GM19099 (cell line): ENCODE data around the gene ZNF292.

Source experiments
- POLR2A ChIP-seq: IDR thresholded peaks from 3 replicates; pipeline ENCODE4 v1.6.1; 2011; ENCODE audit warnings: low read depth; ENCODE audit not compliant: insufficient read length; ENCODE audit errors: extremely low read depth

The ZNF292 gene

DNA sequence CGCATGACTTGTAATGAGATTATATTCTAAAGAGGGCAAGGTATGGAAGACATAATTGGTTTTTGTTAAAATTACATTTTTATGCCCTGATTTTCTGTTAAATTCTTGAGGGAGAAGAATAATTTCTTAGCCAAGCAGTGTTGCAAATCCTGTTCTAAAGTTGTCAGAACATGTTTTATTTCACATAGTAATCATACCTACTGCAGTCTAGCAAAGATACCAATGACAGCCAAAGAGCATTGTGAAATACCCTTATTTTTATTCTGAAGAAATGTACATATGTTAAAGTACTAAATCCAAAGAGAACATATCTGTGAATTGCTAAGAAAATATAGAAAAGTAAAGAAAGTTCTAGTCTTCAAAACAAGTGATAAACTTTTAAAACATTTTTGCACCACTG lies 127.4 kb downstream of the ZNF292 start:
- no peak for TF ChIP-seq POLR2A

DNA sequence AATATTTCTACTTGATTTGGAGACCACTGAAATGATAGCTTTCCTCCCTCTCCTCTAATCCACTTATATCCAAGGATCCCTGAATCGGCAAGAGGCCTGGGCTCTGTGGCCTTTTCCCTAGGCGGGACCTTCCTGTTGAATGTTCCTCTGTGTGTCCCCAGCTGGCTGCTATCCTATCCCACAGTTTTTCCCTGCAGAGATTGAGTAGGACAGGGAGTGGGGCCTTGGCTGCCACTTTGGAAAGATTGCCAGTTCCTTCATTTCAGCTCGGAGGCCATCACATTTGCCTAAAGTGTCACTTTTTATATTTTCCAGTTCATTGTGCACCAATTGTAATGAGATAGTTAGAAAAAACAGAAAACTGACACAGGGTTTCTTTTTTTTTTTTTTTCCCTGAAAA lies 128.1 kb downstream of the ZNF292 start:
- TF ChIP-seq POLR2A, result no peak

DNA sequence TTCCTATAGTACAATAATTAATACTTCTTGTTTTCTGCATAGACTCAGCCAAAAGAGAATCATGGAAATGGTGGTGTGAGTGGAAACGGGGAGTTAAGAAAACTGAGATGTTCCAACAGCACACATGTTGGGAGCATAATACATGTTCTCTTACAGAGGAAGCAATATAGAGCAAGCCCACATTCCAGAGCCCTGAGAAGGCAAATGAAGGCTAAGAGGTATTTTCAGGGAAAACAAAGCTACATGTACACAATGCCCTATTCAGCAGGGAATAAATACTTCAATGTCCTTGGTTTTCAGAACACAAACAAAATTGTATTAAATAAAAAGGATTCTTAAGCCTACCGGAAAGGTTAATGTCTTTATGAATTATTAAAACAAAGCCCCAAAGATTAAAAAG lies 131.9 kb downstream of the ZNF292 start:
- no peak for TF ChIP-seq POLR2A

DNA sequence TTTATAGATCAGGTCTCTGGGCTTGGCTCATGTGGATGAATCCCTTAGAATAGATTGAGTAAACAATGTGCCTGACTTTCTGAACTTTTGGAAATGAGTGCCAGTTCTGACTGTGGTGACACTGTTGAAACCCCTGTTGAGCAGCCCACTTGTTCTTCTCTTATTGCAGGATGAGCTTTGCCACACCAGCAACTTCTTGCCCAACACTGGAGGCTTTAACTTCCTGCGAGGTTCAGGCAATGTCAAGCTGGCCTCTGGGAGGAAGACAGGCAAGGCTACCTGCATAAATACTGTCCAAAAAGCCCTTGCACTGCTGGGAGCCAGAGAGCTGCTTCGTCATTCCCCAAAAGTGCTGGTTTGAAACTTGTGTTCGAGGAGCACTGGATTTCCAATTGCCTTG lies 134.2 kb downstream of the ZNF292 start:
- TF ChIP-seq POLR2A, result no peak

DNA sequence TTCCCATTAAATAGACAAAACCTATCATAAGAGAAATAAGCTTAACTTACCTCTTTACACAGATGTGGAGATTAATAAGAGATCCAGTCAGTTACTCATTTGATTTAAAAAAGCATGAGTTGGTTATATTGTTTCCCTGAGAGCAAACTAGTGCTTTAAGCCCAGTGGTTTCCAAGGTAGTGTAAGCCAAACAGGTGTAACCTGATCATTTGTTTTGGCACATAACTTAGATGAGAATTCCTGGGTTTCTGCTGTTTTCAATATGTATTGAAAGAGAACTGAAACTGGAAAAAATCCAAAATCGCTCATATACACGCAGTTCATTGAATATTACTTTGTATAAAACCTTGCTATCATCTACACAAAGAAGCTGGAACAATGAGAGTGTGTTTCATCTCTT lies 136.5 kb downstream of the ZNF292 start:
- TF ChIP-seq POLR2A, result no peak

DNA sequence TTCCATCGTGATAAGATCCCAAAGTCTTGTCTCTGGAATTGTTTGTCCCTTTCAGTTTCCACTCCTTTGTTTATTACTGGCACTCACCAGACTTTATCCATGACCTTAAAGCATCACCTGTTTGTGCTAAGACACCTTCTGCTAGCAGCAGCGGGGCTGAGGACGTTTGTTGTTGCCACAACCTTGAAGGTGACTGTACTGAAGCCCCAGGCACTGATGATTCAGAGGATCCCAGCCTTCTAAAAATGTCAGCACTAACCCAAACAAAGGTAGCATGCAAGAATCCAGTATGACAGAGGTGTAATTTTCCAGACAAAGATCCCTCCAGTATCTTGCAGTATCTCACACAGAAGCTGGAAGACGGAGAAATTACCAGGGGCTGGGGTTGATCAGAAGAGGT lies 138.2 kb downstream of the ZNF292 start:
- TF ChIP-seq POLR2A, result no peak

DNA sequence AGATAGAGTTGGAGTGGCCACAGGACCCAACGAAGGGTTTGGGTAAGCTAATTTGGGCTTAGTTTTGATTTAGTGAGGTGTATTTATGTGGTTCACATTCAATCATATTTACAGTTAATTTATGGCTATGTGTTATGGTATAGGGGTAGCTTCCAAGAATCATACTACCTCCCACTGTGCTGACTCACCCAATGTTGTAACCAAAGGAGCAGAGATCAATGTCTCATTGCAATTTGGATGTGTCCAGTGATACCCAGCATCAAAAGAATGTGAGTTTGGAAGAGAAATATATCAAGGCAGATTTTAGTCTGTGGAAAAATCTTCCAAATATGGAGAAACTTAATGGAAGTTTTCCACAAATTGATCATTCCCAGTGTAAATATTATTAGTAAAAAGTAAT lies 141.8 kb downstream of the ZNF292 start:
- no peak for TF ChIP-seq POLR2A

DNA sequence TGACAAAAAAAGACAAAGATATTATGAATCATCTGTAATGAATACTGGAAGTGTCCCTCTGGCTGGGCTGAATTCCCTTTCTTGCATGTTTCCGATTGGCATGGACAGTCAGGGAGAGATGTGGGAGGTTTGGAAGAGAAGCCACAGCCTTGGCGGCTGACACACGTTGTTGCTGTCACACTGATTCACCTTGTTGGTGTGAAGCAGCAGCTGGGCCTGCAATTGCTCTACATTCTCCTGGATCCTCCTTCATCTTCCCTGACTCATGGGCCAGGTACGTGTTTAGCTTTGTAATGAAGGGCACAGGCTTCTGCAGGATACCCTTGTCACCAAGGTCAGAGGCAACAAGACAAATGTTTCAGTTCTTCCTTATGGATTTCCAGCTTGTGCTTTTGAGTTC lies 153.6 kb downstream of the ZNF292 start:
- no peak for TF ChIP-seq POLR2A

DNA sequence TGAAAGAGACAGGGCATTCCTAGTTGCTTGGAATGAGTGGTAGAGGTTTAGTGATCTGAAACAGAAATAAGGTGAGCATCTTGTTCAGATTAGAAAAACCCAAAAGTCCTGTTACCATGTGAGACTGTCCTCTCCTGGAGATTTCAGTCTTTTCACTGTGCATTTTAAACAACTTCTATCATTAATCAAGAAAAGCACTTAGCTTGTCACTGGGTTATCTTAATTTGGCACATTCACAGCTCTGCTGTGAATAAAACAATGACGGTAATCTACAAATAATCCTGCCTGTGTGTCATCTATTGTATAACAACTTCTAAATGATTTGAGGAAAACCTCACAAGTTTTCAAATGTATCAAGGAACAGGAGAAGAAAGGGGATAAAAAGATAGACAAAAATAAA lies 157.5 kb downstream of the ZNF292 start:
- no peak for TF ChIP-seq POLR2A
